ENCODE data around the gene CD83. TPM values are rescaled to one million over a fixed set of nuclear protein-coding genes. Genes with fewer than 3 reads are reported as not detected.

CD83 gene
- total RNA-seq, 1 donor = 1.4 TPM

- peaks cover 4% of the 10 kb centered on the region for H3K27me3 ChIP-seq (ENCODE audit: insufficient read depth, low read length)
- no peak overlapping the region for H2AFZ ChIP-seq (ENCODE audit: low read length)
- no peaks in the 10 kb centered on the region for H3K79me2 ChIP-seq (ENCODE audit: insufficient read depth, low read length)
- H3K4me2 ChIP-seq (ENCODE audit: insufficient read depth, low read length) = no peak overlapping the region
- no peak overlapping the region for H3K27ac ChIP-seq (ENCODE audit: low read depth, low read length)
- H4K20me1 ChIP-seq (ENCODE audit: insufficient read depth, low read length) = no peaks in the 10 kb centered on the region
- DNase-seq (ENCODE audit: insufficient read length, low spot score, missing footprints) = no peak
- no peaks in the 10 kb centered on the region for H3K9me3 ChIP-seq (ENCODE audit: low read depth, low read length)
- no peaks in the 10 kb centered on the region for H3K36me3 ChIP-seq (ENCODE audit: insufficient read depth, low read length)
- no peaks in the 10 kb centered on the region for H3K4me1 ChIP-seq (ENCODE audit: insufficient read depth, low read length)
- no peak for TF ChIP-seq CTCF (IDR thresholded peaks at IDR 0.05; ENCODE audit: extremely low read depth, low read depth, low read length)
- no peak overlapping the region for H3K4me3 ChIP-seq (ENCODE audit: insufficient read depth, low read length)
These were observed 18.4 kb downstream of the CD83 start for GRCh38 chr6:14135893-14136539.

- Histone ChIP-seq H4K20me1 (ENCODE audit: insufficient read depth, low read length) (no peaks in the 10 kb centered on the region), H3K4me3 (ENCODE audit: insufficient read depth, low read length) (no peak overlapping the region), H3K4me2 (ENCODE audit: insufficient read depth, low read length) (no peak overlapping the region), H3K9me3 (ENCODE audit: low read depth, low read length) (no peaks in the 10 kb centered on the region), H2AFZ (ENCODE audit: low read length) (no peak overlapping the region), H3K27ac (ENCODE audit: low read depth, low read length) (no peak overlapping the region), H3K27me3 (ENCODE audit: insufficient read depth, low read length) (no peaks in the 10 kb centered on the region), H3K4me1 (ENCODE audit: insufficient read depth, low read length) (no peaks in the 10 kb centered on the region), H3K36me3 (ENCODE audit: insufficient read depth, low read length) (no peaks in the 10 kb centered on the region), H3K79me2 (ENCODE audit: insufficient read depth, low read length) (no peaks in the 10 kb centered on the region)
- no peak for DNase-seq (ENCODE audit: insufficient read length, low spot score, missing footprints)
- no peak for TF ChIP-seq CTCF (IDR thresholded peaks at IDR 0.05; ENCODE audit: extremely low read depth, low read depth, low read length)
These were observed 21.2 kb downstream of the CD83 start for GRCh38 chr6:14138701-14139215.

GRCh38 chr6:14141351-14142062 is 23.9 kb downstream of the CD83 start:
- Histone ChIP-seq H3K4me2 (ENCODE audit: insufficient read depth, low read length) (no peak overlapping the region), H3K36me3 (ENCODE audit: insufficient read depth, low read length) (no peaks in the 10 kb centered on the region), H3K9me3 (ENCODE audit: low read depth, low read length) (no peaks in the 10 kb centered on the region), H3K27me3 (ENCODE audit: insufficient read depth, low read length) (peaks cover 17% of the 10 kb centered on the region), H4K20me1 (ENCODE audit: insufficient read depth, low read length) (no peaks in the 10 kb centered on the region), H3K79me2 (ENCODE audit: insufficient read depth, low read length) (no peaks in the 10 kb centered on the region), H3K4me3 (ENCODE audit: insufficient read depth, low read length) (no peak overlapping the region), H3K4me1 (ENCODE audit: insufficient read depth, low read length) (no peaks in the 10 kb centered on the region), H2AFZ (ENCODE audit: low read length) (no peak overlapping the region), H3K27ac (ENCODE audit: low read depth, low read length) (no peak overlapping the region)
- TF ChIP-seq CTCF (IDR thresholded peaks at IDR 0.05; ENCODE audit: extremely low read depth, low read depth, low read length) = no peak
- no peak for DNase-seq (ENCODE audit: insufficient read length, low spot score, missing footprints)

GRCh38 chr6:14142063-14142450 is 24.5 kb downstream of the CD83 start:
- H3K27ac ChIP-seq (ENCODE audit: low read depth, low read length) = no peak overlapping the region
- H3K9me3 ChIP-seq (ENCODE audit: low read depth, low read length) = no peaks in the 10 kb centered on the region
- H3K4me3 ChIP-seq (ENCODE audit: insufficient read depth, low read length) = no peak overlapping the region
- H2AFZ ChIP-seq (ENCODE audit: low read length) = no peak overlapping the region
- no peaks in the 10 kb centered on the region for H3K79me2 ChIP-seq (ENCODE audit: insufficient read depth, low read length)
- no peak for DNase-seq (ENCODE audit: insufficient read length, low spot score, missing footprints)
- H3K4me2 ChIP-seq (ENCODE audit: insufficient read depth, low read length) = no peak overlapping the region
- TF ChIP-seq CTCF (IDR thresholded peaks at IDR 0.05; ENCODE audit: extremely low read depth, low read depth, low read length) = no peak
- H3K36me3 ChIP-seq (ENCODE audit: insufficient read depth, low read length) = no peaks in the 10 kb centered on the region
- no peaks in the 10 kb centered on the region for H3K4me1 ChIP-seq (ENCODE audit: insufficient read depth, low read length)
- H4K20me1 ChIP-seq (ENCODE audit: insufficient read depth, low read length) = no peaks in the 10 kb centered on the region
- H3K27me3 ChIP-seq (ENCODE audit: insufficient read depth, low read length) = peaks cover 22% of the 10 kb centered on the region

Data from osteoblast (primary cell).